DMS79 treated with DMSO at 0.1 percent for 48 hours (cell line): ENCODE measurements around the gene TMC1.
"Not testable (repeated sequence)": the region's sequence is repeated elsewhere in the genome, so short reads cannot be mapped to it uniquely, and the experiment has no call there.

Source experiments
- DNase-seq: peaks from one replicate; lab custom pipeline; 2025; lab: John Stamatoyannopoulos, UW

Gene TMC1

DNA sequence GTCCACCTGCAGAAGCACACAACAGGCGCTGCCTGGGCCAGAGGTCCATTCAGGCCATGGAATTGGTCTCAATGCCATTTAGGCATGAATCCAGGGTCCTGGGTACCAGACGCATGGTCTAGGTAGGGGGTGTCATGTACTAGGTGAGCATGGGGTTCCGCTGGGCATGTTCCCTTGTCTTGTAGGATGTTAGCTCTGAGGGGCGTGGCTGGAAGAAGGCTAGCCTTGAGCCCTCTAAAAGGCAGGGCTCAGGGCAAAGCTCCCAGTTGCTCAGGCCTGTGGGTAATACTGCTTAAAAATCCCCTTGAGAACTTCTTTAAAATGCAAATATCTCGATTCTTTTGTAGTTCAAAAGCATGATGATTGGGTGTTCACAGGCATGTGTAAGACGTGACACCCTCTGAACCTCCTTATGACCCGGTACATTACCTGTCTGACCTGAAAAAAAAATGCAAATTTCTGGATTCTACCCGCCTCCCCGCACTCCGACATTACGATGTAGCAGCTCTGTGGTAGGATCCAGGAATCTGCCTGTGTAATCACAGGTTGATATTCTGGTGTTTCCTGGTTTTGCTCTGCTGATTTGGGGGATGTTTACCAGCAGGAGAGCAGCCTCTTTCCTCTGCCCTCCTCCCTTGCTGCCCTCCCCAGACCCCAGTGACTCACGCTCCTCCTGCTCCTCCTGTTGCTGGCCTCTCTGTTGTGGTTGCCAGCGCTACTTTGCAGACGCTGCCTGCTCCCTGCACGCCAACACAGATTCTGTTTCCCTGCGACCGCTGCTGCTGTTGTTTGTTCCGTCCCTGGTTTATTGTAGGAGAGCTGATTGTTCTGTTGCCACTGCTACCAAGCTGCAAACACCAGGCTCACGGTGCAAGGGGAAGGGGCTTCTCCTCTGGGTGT is 5.7 kb downstream of the TMC1 start:
- DNase-seq, result peak; percentile 1

DNA sequence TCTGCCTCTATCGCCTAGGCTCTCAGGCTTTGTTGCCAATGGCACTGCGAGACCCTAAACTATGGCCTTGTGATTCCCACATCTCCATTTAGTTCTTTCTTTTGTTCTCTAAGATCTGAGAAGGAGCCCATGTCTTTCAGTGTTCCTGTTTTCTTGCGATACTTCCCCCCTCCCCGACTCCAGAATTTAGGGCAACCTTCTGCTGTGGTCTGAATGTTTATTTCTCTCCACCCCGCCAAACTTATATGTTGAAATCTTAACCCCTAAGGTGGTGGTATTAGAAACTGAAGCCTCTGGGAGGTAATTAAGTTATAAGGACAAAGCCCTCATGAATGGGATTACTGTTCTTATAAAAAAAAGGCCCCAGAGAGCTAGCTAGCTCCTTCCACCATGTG is 6.4 kb downstream of the TMC1 start:
- no peak for DNase-seq

DNA sequence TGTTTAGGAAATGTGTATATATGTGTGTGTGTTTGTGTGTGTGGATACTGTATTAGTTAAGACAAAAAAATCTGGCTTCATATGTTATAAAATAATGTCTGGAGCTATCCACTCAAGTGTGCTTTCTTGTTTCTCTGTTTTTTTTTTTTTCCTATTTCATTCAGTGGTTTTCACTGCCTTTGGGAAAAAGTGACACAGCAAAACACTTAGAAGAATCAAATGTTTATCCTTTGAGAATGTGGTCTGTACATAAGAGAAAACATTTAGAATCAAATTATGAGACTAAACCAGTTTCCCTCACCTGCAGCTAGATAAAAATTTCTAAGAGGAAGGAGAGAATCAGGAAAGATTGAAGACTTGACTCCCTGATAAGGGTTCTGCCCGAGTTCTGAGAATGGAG is 8.1 kb downstream of the TMC1 start:
- no peak for DNase-seq

DNA sequence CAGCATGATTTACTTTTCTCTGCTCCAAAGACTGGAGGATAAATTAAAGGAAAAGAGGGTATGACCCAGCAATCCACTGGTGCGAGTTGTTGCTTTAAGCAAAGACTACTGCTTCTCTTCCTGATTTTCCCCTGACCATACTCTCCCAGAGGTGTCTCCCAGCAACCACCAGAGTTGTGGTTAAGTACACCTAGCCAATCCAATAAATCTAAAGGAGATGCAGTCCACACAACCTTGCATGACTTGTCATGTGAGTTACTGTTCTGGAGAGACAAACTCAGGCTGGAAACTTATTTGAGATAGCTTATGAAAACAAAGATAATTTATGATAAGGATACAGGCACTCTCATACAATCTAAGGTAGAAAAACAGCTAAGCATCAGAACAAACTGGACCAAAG is 11.9 kb downstream of the TMC1 start:
- no peak for DNase-seq

DNA sequence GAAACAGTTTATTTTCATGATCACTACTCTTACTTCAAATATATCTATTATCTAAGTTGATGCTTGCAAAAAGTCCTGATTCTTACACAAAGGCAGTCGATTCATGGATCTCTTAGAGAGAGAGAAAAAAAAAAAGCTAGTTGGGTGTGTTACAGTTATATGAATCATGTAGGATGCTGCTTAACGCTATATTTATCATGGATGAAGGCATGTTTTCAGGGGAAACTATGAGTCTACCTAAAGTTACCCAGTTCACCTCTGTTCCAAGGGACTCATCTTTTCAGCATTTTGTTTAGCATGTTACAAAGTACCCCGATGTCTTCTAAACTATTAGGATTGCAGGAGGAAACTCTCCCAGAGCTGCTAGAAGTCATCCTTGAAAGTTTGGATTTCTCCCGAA is 13.5 kb downstream of the TMC1 start:
- DNase-seq, result no peak

DNA sequence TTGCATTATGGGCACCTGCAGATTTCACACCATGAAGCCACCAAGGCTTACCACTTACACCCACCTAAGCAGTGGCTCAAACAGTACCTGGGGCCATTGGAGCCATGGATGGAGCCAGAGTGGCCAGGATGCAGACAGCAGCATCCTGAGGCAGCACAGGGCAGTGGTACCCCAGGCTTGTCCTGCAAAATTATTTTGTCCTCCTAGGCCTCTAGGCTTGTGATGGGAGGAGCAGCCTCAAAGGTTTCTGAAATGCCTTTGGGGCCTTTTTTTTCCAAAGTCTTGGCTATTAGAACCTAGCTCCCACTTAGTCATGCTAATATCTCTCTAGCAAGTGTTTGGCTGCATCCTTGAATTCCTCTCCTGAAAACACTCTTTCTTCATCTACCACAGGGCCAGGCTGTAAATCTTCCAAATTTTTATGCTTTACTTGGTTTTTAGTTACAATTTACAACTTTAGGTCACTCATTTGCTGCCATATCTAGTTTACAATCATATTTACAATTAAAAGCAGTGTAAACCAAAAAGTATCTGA is 15.7 kb downstream of the TMC1 start:
- no peak for DNase-seq

DNA sequence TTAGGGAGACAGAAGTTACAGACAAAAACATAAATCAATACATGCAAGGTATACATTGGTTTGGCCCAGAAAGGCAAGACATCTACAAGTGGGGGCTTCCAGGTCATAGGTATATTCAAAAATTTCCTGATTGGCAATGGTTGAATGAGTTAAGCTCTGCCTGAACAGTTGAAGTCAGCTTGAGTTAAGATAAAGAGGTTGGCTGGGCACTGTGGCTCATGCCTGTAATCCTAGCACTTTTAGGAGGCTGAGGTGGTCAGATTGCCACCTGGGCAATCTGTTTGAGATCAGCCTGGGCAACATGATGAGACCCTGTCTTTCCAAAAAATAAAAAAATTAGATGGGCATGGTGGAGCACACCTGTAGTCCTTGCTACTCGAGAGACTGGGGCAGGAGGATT is 16.3 kb downstream of the TMC1 start:
- no peak for DNase-seq

DNA sequence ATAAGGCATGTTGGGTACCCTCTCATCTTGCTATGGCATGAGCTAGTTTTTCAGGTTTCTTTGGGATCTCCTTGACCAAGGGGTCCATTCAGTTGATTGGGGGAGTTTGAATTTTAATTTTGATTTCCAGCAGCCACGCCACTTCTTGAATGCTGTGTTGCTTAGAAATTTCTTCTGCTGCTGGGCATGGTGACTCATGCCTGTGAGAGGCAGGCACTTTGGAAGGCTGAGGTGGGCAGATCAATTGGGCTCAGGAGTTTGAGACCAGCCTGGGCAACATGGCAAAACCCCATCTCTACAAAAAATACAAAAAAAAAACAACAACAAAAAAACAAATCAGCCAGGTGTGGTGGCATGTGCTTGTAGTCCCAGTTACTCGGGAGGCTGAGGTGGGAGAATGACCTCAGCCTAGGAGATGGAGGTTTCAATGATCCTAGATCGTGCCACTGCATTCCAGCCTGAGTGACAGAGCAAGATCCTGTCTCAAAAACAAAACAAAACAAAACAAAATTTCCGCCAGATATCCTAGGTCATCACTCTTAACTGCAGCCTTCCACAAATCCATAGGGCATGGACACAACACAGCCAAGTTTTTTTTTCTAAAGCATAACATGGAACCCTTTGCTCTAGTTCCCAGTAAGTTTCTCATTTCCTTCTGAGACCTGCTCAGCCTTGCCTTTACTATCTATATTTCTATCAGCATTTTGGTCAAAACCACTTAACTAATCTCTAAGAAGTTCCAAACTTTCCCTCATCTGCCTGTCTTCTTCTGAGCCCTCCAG is 17.7 kb downstream of the TMC1 start:
- DNase-seq, result no peak

DNA sequence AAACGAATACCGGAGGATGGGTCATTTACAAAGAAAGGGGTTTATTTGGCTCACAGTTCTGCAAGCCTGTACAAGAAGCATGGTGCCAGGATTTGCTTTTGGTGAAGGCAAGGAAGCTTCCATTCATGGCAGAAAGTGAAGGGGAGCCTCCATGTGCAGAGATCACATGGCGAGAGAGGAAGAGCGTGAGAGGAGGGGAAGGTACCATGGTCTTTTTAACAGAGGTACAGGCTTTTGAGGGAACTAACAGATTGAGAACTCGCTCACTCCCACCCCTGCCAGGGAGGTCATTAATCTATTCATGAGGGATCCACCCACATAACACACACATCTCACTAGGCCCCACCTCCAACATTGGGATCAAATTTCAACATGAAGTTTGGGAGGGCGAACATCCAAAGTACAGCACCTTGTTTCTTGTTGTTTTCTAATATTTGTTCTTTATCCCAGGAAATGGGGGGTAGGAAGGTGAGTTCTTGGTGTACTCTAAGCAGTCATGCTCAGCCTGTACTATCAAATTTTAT is 18.5 kb downstream of the TMC1 start:
- no peak for DNase-seq

DNA sequence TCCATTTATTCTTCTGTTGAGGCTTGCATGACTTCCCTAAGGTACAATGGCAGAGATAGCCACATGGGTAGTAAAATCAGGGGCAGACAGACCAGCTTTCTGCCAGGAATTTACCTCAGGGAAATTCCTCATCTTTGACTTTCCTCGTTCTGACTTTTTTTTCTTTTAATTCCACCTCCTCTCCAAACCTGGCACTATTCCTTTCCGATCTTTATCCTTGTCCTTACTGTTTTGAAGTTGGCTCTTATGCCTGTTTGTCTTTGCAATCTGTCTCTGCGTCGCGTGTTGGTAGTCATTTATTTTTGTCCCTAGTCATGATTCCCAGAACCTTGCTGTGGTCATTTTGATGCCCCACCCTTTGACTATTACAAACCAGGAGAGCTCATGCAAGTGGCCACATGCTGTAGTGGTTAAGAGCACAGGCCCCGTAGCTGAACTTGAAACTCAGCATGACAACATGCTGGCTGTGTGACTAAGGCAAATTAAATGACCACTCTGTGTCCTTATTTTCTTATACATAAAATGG is 19.0 kb downstream of the TMC1 start:
- DNase-seq, result no peak

DNA sequence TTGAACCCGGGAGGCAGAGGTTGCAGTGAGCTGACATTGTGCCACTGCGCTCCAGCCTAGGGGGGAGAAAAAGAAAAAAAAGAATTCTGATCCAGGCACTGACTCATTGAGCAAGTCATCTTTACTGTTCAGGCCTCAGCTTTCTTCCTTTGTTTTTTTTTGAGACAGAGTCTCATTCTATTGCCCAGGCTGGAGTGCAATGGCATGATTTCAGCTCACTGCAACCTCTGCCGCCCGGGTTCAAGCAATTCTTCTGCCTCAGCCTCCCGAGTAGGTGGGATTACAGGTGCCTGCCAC is 21.1 kb downstream of the TMC1 start:
- DNase-seq, result not testable (repeated sequence)

DNA sequence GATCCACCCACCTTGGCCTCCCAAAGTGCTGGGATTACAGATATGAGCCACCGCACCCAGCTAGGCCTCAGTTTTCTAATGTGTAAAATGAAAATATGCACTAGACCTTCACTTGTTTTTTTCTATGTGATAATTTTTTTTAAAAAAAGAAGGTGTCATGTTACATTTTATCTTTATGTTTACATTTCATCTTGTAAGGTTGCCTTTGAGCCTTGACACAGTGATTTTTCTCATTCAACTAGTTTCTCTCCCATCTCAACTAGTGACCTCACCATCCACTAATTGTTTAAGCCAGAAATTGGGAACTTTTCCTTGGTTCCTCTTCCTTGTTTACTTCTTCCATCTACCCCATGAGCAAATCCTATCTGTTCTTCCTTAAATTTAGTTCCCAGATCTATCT is 21.5 kb downstream of the TMC1 start:
- DNase-seq, result no peak

DNA sequence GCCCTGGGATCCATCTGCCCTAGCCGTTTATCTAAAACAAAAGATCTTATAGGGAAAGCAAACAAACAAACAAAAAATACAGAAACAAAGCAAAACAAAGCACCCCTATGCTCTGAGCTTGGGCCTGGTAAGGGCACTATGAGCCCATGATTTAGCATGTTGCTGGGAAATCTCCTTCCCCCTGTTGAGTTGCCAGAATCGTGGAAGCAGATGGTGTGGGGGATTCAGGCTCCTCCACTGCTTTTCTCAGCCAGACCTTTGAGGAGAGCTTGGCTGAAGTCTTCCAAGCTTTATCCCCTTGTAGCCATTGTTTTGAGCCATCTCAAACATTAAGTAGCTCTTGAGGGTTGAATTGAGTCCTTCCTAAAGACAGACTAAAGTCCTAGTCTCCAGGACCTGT is 29.9 kb downstream of the TMC1 start:
- DNase-seq, result no peak

DNA sequence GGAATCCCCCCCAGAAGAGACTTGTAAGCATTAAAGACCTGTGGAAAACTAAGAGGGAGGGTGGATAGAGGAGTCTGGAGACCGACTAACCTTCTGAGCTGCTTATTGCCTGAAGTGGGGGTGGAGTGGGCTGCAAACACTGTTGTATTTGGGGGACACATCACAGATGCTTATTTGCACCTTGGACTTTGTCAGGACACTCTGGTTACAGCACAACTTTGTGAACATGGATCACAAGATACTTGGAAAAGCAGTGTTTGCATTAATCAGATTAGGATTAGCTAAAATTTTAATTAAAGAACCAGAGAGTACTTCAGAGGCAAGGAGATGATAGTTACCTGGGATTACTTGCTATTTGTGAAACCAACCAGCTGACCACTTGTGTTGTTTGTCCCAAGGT is 30.9 kb downstream of the TMC1 start:
- no peak for DNase-seq

DNA sequence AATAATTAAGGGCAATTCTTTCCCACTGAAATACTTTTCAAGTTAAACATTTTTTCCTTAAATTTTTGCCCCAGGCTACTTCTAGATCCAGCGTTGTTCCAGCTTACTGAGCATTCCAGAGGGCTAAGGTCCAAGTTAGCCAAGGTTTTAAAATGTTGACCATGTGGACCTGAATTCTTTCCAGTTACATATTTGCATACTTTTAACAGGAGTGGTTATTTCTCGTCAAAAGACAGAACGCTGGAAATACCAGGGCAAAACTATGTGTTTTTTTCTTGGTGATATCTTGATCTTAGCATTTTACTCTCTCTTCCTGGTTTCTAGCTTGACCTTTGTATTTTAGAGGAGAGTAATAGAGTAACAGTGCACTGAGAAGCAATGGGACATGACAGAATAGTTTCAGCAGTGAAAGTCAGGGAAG is 32.8 kb downstream of the TMC1 start:
- DNase-seq, result no peak

DNA sequence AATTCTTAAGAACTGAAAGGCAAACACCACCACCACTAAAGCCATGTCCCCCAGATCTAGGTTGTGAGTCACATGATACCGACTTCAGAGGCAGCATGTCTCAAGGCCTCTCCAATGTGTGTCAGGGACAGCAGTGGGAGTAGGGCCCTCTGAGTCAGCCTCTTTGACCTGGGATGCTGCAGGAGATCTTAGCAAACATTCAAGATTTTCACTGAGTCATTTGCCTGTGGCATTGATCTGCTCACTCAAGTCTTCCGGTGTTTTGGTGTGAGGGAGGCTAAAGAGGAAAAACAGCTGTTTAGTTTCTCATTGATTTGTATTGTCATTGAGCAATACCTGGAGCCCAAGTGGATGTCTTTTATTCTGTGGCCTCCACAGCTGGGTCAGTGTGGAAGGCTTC is 36.1 kb downstream of the TMC1 start:
- DNase-seq, result no peak

DNA sequence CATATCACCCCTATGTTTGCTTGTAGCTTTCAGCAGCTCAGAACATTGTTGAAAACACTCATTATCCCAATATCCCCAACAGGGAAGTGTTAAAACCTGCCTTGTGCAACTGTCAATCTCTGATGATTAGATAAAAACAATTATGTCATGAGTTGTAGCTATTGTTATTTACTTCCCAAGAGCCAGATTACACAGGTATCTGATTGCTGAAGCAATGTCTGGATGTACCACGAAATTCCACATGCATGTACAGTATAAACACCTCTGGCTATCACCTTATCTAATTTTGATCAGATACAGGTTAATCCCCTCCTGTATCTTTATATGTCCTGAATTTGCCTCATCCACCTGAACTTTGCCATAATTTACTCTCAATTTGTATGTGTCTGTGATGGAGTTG is 38.7 kb downstream of the TMC1 start:
- no peak for DNase-seq

DNA sequence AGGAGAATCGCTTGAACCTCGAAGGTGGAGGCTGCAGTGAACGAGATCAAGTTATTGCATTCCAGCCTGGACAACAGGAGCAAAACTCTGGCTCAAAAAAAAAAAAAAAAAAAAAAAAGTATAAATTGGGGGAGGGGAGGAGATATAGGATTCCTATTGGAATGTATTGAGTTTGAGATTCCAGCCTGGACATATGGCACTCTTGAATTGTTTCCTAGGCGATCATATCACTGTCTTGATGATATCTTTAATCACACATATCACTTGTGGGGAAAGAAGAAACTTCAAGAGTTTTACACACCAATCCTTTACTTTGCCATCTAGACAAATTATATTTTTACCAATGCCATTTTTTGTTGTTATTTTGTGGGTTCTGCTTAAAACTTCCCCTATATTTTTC is 42.4 kb downstream of the TMC1 start:
- no peak for DNase-seq

DNA sequence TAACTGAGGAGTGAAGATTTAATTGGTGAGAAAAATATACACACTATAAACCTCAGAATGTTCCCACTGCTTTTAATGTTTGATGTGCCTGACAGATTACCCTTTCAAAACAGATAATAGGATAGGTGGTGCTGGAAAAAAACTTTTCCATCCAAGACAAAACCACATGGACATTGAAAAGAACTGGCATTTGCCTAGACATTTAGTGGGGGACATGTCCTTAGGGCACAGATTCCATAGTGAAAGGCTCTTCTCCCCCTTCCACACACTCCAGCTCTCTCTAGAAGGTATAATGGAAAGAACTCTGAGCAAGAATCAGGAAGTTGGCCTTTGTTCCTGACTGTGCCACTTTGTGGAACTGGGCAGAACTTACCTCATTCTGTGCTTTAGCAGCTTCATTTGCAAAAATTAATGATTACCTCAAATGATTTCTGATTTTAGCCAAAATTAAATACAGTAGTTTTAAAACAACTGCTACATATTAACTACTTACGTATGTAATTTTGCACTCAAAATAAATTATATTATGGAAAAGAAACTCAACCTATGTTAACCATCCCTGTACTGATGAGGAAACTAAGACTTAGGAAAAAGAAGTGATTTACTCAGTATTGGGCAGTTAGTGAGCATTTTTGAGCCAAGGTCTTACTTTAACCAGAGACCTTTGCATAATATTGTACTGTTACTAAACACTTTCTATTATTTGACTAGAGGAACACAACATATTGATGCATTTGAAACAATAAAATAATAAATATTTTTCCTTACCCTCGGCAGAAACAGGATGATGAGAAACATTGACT is 43.3 kb downstream of the TMC1 start:
- no peak for DNase-seq

DNA sequence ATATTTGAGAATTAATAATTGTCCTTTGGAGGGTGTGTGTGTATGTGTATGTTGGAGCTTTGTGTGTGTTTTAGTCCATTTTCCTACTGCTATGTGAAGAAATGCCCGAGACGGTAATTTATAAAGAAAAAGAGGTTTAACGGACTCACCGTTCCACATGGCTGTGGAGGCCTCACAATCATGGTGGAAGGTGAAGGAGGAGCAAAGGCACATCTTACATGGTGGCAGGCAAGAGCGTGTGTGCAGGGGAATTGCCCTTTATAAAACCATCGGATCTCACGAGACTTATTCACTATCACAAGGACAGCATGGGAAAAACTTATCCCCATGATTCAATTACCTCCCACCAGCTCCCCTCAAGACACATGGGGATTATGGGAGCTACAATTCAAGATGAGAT is 44.1 kb downstream of the TMC1 start:
- DNase-seq, result no peak

DNA sequence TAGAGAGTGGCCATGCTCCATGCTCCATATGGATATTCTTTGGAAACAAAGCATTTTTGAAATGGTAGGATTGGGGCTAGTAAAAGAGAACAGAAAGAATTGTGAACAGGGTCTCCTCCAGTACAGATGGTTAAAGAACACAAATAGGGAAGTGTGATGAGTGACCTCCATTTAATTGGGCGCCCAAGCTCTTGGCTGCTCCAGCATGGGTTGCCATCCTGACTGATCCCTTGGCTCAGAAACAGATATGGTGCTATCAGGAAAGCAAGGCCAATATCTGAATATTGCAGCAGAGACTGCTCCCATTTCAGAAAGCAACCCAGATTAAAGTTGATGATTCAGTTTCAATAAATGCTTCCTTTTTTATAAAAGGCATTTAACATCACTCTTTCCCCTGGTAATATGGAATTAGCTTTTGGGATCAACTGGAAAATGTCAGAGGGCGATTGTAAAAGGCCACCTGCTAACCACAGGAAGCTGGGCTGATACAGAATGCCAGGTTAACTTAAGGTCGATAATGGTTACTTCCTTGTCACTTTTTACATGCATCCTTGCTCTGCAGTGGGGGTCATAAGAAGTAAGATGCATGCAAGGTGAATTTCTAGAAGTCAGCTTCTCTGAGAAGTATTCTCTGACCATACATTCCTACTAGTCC is 52.9 kb downstream of the TMC1 start:
- DNase-seq, result no peak

DNA sequence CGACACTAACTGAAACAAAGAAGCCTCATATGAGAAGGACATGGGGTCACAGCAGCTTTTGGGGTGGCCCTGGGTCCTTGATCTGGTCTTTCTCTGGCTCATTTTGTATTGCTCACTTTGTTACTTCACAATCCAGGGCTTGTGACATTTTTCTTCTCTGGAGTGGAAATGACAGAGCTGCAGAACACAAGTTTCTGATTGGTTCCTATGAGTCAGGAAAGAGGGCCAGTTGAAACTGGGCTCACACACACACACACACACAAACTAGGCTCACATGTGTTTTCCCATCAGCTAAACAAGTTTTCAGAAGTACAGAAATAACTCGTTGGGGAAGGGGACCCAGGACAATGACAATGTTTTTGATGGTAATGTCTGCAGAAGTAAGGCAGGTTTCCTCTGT is 54.3 kb downstream of the TMC1 start:
- no peak for DNase-seq
